HG03196 (cell line): ENCODE results near the gene TNFAIP2.

ENCODE experiments used
- ATAC-seq: cut with Tn5 transposase; IDR thresholded peaks from one replicate; pipeline ENCODE4 v1.9.1; 2021; ENCODE audit not compliant: unreplicated experiment

Gene TNFAIP2

DNA sequence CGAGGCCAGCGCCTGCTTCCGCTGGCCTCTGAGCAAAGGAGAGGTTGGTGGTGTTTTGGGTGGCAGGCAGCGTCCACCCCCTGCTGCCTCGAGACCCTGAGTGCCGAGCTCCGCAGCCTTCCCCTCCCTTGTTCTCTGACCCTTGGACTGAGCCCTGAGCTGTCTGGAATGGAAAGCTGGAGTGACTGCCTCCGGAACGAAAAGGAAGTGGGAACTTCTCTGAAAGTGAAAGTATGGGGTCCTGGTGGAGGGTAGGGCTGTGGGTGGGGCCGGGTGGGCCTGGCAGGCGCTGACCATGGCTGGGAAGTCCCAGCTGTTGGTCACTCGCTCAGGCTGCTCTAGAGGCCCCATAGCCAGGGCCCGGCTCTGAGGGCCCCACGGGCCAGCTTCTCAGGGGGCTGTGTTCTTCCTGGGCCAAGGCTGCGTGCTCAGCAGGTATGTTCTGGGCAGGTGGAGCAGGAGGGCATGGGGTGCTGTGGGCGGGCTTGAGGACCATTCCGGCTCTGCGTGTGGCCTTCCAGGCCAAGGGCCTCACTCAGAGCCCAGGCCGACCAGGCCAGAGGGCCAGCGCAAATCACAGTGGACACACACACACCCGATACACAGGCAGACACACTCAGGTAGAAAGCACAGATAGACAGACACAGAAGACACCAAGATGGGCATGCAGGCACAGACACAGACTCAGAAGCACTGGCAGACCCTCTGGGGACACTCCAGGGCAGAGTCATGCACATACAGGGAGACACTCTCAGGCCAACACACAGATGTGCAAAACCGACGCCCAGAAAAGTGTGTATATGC lies 28.7 kb upstream of the TNFAIP2 start, which contains the start of gene EXOC3L4:
EXOC3L4 (plus strand) TSS at position 320 of the 804 bp plus-strand sequence. CDS start 5,495 bp downstream, outside the sequence.
- ATAC-seq: no peak

- ATAC-seq: no peak
Observed at GRCh38 chr14:103095210-103095778, 28.0 kb upstream of the TNFAIP2 start.

DNA sequence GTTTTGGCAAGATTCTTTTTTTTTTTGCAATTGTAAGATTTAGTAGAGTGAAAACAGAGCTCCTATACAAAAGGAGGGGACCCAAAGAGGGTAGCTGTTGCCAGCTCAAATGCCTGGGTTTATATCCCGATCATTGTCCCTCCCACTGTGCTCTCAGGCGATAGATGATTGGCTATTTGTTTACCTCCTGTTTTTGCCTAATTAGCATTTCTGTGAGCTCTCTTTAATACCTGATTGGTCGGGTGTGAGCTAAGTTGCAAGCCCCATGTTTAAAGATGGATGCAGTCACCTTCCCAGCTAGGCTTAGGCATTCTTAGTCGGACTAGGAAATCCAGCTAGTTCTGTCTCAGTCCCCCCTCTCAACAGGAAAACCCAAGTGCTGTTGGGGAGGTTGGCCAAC lies 26.9 kb upstream of the TNFAIP2 start:
- ATAC-seq: no peak

GRCh38 chr14:103097244-103097993 lies 25.8 kb upstream of the TNFAIP2 start:
- no peak for ATAC-seq

GRCh38 chr14:103097994-103098957 lies 25.0 kb upstream of the TNFAIP2 start:
- no peak for ATAC-seq

DNA sequence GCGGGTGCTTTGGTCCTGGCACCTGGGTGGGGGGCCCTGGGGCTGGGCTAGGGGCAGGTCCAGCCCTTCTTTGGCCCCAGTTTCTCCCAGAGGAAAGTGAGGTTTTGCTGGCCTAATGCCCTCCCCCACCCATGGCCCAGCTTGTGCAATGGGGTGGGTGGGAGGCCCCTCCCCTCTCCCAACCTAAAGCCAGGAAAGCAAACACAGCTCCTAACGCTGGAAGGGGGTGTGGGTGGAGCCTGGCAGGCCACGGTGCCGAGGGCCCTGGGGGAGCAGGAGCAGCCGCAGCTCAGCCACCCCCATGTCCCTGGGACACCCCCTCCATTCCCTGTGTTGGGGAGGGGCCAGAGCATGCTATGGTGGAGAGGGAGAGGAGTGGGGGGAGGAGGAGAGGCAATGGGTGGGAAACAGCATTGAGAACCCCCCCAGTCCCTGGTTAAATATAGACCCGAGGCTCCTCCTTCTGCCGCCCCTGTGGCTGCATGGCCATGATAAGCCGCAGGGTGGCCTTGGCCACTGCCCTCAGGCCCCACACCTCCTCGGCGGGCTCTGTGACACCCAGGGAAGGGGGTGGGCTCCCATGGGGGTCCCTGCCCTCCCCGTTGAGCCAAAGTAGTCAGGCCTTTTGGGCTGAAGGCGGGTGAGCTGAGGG lies 24.1 kb upstream of the TNFAIP2 start:
- no peak for ATAC-seq

GRCh38 chr14:103099733-103100280 lies 23.5 kb upstream of the TNFAIP2 start:
- no peak for ATAC-seq

- no peak for ATAC-seq
Observed at GRCh38 chr14:103100281-103101121, 22.8 kb upstream of the TNFAIP2 start.

DNA sequence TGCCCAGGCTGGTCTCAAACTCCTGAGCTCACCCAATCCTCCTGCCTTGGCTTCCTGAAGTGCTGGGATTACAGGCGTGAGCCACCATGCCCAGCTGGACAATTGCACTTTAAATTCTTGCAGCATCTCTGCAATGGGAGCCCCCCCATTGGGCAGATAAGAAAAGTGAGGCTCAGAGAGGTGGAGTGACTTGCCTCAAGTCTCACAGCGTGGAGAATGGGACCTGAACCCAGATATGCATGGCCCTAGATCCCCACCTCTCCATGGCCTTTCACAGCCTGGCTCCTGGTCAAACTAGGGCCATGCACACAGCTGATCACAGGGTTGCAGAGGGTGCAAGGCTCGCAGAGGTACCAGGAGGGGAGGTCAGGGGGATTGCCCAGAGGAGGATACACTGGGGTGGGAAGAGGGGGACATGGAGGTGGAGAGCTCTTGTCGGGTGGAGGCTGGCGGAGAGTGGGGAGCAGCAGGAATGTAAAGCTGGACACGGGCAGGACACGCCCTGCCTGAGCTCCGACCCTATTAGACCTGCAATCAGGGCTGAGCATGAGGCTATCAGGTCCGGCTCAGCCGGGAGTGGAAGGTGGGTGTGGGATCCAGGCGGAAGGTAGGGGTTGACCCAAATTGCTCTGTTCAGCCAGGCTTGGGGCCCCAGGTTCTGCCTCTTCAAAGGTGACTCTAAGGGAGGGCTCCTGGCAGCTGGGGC lies 21.9 kb upstream of the TNFAIP2 start:
- ATAC-seq: no peak

DNA sequence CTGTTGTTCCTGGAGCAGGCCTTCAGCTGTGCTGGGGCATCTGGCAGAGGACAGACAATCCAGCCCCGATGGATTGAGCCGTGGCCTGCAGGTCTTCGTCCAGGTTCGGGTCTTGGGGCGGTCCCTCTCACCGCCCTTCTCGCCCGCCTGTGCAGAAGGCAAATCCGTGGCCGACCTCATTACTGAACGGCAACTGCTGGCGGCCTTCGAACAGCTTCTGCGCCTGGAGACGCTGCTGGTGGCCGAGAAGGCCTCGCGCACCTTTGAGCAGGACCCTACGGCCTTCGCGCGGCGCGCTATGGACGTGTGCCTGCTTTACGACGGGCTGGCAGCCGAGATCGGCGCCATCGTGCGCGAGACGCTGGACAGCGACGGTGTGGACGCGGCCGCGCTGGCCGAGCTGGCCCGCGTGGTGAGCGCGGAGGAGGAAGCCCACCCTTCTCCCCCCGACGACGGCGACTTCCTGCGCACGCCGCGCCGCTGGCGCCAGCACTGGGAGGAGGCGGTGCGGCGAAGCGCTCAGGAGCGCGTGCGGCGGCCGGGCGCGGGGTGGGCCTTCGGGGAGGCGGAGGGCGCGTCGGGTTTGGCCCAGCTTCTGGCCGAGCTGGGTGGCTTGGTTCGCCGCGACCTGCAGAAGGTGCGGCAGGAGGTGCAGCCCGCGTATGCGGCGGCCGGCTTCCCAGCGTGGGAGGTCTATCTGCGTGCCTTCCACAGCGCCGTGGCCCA lies 21.1 kb upstream of the TNFAIP2 start:
- no peak for ATAC-seq

- ATAC-seq: no peak
Observed at GRCh38 chr14:103102689-103103260, 20.5 kb upstream of the TNFAIP2 start.

DNA sequence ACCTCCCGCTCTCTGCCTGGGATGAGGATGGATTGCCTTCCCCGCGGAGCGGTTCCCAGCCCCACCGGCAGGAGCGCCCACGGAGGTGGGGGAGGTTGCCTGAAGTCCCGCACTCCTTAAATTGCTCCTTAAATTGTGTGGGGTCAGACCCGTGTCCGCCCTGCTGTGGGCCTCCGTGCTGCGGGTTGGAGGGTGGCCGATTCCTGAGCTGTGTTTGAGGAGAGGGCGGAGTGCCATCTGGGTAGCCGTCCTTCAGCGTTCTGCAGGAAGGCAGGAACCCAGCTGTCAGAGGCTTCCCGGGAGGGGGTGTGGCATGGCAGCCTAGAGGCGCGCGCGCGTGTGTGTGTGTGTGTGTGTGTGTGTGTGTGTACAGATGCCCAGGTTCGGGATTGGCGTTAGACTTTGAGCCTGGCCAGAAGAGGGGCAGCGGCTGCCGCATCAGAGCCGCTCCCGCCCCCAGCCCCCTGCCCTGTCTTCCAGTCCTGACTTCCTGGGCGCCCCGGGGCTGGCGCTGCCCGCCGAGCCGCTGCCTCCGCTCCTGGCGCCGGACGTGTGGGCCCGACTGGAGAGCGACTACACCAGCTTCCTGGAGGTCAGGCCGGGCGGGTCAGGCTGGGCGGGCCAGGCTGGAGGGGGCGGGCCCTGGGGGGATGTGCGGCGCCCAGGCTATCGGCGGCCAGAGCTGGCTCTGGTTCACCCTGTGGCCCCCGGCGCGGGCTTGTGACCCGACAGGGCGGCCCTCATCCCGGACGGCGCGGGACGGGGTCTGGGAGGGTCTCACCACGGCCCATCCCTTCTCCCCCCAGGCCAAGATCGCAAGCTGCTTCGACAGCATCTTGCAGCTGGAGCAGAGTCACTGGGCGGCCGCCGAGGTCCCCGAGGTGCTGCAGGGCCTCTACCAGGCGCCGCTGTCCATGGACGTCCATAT lies 19.5 kb upstream of the TNFAIP2 start:
- ATAC-seq: no peak

DNA sequence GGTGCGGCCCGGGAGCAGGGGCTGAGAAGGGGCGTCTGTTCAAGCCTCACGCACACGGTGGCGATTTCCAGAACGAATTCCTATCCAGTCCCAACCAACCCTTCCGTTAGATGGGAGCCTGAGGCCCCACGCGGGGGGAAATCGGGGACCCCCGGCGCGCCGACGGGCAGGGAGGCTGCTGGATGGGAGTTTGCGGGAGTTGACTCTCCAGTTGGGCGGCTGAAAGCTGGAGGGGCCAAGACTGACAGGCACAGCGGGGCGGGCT lies 18.9 kb upstream of the TNFAIP2 start:
- no peak for ATAC-seq

DNA sequence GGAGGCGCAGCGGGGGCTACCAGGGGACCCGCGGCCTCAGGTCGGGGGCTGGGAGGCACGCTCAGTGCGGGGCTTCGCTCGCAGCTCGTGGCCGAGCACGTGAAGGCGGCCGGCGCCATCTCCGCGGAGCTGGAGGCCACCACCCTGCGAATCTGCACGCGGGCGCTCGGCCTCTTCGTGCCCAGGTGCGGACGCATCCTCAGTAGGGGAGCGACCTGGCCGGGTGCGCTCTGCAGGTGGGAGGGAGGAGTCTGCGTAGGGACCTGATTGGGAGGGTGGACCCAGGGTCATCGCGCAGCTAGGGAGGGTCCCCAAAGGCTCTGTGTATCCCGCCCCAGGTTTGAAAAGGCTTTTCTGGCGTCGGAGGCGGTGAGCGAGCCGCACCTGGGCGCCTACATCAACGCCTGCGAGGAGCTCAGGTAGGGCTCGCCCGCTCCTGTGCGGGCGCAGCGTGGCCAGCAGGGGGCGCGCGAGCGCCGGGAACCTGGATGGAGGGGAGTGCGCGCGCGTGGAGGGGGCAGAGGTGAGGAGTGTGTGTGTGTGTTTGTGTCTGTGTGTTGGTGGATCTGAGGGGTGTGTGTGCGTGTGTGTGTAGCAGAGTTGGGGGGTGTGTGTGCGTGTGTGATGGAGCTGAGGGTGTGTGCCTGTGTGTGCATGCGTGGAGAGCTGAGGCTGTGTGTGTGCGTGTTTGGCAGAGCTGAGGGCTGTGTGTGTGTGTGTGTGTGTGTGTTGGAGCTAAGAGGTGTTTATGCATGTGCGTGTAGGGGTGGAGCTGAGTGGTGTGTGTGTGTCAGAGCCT lies 18.4 kb upstream of the TNFAIP2 start:
- ATAC-seq: peak; percentile 37

- no peak for ATAC-seq
Observed at GRCh38 chr14:103105580-103106150, 17.6 kb upstream of the TNFAIP2 start.
